ENCODE measurements around the gene TMOD2.
A peak's percentile ranks its signal among the peaks of the same experiment; 100 is the strongest.

TMOD2 gene

GRCh38 chr15:51750186-51750585, 1.2 kb upstream of the TMOD2 start:
- Histone ChIP-seq H3K9ac (no peak overlapping the region), H3K9me3 (ENCODE audit: control insufficient read depth, low read length) (no peaks in the 10 kb centered on the region), H3K4me1 (no peaks in the 10 kb centered on the region), H3K27me3 (ENCODE audit: control insufficient read depth, insufficient read depth, low read length) (no peaks in the 10 kb centered on the region), H3K4me2 (ENCODE audit: low read length) (no peak overlapping the region), H2AFZ (no peak overlapping the region), H3K4me3 (ENCODE audit: low read depth, low read length) (no peak overlapping the region), H3K27ac (no peak overlapping the region), H3K36me3 (ENCODE audit: control insufficient read depth, insufficient read depth, low read length) (no peaks in the 10 kb centered on the region), H3K79me2 (no peaks in the 10 kb centered on the region)
- no peak for TF ChIP-seq CTCF (IDR thresholded peaks at IDR 0.05)

- H3K79me2 ChIP-seq, result no peaks in the 10 kb centered on the region
- H3K9ac ChIP-seq, result no peak overlapping the region
- H3K4me1 ChIP-seq, result no peaks in the 10 kb centered on the region
- peak overlapping the region; percentile 19 for H3K27ac ChIP-seq
- H3K4me2 ChIP-seq (ENCODE audit: low read length), result peak overlapping the region; percentile 68
- peak overlapping the region; percentile 57 for H3K4me3 ChIP-seq (ENCODE audit: low read depth, low read length)
- TF ChIP-seq CTCF (IDR thresholded peaks at IDR 0.05), result no peak
- no peaks in the 10 kb centered on the region for H3K36me3 ChIP-seq (ENCODE audit: control insufficient read depth, insufficient read depth, low read length)
- H3K9me3 ChIP-seq (ENCODE audit: control insufficient read depth, low read length), result no peaks in the 10 kb centered on the region
- H2AFZ ChIP-seq, result peak overlapping the region; percentile 87
- no peaks in the 10 kb centered on the region for H3K27me3 ChIP-seq (ENCODE audit: control insufficient read depth, insufficient read depth, low read length)
These were observed 593 bp downstream of the TMOD2 start for GRCh38 chr15:51751697-51752683.

- H3K36me3 ChIP-seq (ENCODE audit: control insufficient read depth, insufficient read depth, low read length), result no peaks in the 10 kb centered on the region
- no peak overlapping the region for H3K4me3 ChIP-seq (ENCODE audit: low read depth, low read length)
- no peak overlapping the region for H3K9ac ChIP-seq
- H3K27ac ChIP-seq, result no peak overlapping the region
- H3K79me2 ChIP-seq, result no peaks in the 10 kb centered on the region
- H3K9me3 ChIP-seq (ENCODE audit: control insufficient read depth, low read length), result no peaks in the 10 kb centered on the region
- no peak for TF ChIP-seq CTCF (IDR thresholded peaks at IDR 0.05)
- H3K4me1 ChIP-seq, result no peaks in the 10 kb centered on the region
- H3K27me3 ChIP-seq (ENCODE audit: control insufficient read depth, insufficient read depth, low read length), result no peaks in the 10 kb centered on the region
- H2AFZ ChIP-seq, result no peak overlapping the region
- H3K4me2 ChIP-seq (ENCODE audit: low read length), result no peak overlapping the region
These were observed 1.5 kb downstream of the TMOD2 start for GRCh38 chr15:51752888-51753287.

- H3K79me2 ChIP-seq, result no peaks in the 10 kb centered on the region
- no peaks in the 10 kb centered on the region for H3K4me1 ChIP-seq
- H3K36me3 ChIP-seq (ENCODE audit: control insufficient read depth, insufficient read depth, low read length), result no peaks in the 10 kb centered on the region
- no peak overlapping the region for H3K4me2 ChIP-seq (ENCODE audit: low read length)
- H3K4me3 ChIP-seq (ENCODE audit: low read depth, low read length), result no peak overlapping the region
- H3K9me3 ChIP-seq (ENCODE audit: control insufficient read depth, low read length), result no peaks in the 10 kb centered on the region
- no peaks in the 10 kb centered on the region for H3K27me3 ChIP-seq (ENCODE audit: control insufficient read depth, insufficient read depth, low read length)
- no peak for TF ChIP-seq CTCF (IDR thresholded peaks at IDR 0.05)
- no peak overlapping the region for H3K27ac ChIP-seq
- H2AFZ ChIP-seq, result no peak overlapping the region
- no peak overlapping the region for H3K9ac ChIP-seq
These were observed 2.9 kb downstream of the TMOD2 start for GRCh38 chr15:51754267-51754666.
